ENCODE data around the gene CLCA1.
A peak's percentile ranks its signal among the peaks of the same experiment; 100 is the strongest.

Gene CLCA1

DNA sequence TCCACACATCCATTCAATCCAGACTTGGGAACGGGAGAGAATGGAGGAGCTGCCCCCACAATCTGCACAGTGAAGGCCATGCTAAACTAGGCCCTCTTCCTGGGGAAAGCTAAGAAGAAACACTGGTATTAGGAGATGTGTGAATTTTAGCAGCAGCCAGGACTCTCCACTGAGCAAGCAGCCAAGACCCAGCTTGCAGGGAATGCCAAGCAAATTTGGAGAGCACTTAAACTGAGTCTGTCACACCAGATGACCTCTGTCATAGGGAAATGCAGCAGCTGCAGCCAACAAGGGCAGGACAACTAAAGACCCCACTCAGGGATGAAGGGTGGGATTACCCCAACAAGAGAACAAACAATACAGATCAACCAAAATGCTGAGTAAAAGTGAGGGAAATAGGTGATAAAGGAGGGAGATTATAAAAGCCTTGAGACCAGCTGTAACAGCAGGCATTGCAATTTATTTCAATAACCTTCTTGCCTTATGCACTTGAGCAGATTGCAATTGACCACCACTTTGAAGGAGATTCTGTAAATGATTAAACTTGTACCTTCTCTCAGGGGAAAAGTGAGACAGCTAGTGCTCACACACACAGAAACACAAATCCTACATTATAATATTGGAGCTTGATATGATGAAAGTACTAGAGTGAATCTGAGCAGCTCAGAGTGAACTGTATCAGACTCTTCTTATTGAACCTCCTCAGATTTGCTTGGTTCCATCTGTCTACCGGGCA is 2.5 kb upstream of the CLCA1 start:
- no peak for DNase-seq

DNA sequence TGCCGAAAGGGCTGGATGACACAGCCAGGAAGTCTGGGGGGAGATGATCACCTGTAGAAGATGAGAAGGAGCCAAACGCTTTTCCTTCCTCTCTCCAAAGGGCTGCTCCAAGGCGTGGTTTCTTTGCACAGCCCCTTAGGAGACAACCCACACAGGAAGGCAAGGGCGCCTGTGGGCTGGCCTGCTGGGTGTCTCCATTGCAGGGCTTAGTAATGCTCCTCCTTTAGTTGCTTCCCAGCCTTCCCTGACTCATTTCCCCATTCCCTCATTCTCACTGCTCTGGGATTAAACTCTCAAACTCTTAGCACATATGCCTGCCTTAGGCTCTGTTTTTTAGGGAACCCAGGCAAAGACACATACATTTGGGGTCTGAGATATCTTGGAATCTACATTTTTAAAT is 1.7 kb upstream of the CLCA1 start:
- no peak for DNase-seq

DNA sequence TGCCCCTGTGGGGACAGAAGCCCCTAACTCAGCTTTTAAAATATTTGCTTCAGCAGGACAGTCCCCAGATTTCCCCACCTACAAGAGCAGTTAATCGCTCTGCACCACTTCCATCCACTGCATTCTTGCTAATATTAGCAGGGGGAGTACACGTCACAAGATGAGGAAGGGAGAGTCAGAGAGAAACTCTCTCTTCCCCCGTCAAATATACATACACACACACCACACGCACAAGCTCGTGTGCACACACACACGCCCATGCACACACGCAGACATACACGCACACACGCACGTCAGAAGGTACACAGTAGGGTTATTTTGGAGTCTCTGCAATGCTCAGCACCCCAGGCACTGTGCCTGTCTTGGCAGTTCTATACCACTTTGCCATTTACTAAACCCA is 2.1 kb downstream of the CLCA1 start:
- DNase-seq, result no peak

DNA sequence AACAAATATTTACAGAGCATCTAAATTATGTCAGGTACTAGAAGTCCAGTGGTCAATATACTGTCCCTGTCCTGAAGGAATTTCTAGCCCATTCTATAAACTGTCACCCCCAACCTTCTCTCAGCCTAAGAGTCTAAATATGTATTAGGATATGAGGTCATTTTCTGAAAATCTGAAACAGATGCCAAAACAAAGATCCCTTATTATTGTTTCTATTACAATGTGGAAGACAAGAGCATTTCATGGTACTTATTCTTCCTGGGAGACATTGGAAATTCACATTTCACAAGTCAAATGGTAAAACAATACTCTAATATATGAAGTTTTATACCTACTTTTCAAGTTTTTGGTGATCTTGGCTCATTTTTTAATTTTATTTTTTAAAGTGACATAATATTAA is 2.6 kb downstream of the CLCA1 start:
- no peak for DNase-seq

DNA sequence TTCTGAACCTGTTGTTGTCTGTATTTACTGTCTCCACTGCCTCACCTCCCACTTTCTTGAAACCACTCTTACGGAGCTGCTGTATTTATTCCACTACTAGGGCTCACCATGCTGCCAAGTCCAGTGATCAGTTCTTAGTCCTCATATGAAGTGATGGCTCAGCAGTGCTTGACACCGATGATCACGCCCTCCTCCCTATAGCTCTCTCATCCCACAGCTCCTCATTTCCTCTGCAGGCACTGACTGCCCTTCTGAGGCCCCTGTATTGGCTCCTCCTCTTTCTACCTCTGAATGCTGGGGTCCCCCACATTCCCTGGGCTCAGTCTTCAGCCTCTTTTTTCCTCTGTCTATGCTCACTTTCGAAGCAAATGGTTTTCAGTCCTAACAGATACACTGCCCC is 3.4 kb downstream of the CLCA1 start:
- DNase-seq, result no peak

DNA sequence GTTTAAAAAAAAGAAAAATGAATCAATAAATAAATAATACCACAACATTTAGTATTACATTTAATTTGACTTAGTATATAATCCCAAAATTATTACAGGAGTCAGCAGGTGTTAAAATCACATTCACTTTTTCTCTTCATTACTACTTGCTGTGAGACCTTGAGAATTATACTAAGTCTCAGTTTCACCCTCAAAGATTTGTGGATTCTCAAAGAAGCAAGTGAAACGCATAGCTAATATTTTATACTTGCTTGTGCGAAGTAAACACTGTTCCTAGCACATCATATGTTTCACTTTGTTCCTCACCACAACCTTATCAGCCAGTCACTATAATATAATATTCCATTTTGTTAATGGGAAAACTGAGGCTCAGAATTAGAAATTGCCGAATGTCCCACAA is 4.0 kb downstream of the CLCA1 start:
- DNase-seq, result no peak

DNA sequence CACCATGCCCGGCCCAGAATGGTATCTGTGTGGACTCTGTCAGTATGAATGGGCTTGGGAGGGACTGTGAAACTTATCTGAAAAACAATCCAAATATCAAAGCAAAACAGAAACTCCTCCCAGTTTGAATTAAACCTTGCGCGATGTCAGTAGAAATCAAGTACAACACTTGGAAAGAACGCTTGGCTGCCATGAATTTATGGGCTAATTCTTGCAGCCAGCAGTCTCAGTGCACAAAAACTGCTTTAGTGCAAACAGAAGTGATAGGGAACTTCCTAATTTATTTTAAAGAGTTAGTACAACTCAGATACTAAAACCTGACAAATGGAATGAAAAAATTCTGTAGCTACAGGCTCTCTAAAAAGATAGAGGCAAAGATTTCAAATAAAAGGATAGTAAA is 8.5 kb downstream of the CLCA1 start:
- DNase-seq, result no peak

DNA sequence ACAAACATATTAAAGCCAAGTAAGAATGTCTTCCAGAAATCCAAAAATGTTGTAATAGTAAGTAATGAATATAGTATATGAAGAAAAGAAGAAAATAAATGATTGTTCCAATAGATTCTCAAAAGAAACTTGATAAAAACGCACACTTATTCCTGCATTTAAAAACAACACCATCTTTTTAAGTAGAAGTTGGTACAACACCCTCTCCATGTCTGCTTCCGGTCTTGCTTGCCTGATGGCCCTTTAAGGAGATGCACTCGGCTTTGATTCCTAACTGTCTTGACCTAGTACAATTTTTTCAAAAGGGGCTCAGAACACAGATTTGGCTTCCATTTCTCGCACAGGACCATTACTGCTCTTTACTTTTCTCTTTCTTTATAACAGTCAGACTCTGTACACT is 9.0 kb downstream of the CLCA1 start:
- DNase-seq, result no peak

DNA sequence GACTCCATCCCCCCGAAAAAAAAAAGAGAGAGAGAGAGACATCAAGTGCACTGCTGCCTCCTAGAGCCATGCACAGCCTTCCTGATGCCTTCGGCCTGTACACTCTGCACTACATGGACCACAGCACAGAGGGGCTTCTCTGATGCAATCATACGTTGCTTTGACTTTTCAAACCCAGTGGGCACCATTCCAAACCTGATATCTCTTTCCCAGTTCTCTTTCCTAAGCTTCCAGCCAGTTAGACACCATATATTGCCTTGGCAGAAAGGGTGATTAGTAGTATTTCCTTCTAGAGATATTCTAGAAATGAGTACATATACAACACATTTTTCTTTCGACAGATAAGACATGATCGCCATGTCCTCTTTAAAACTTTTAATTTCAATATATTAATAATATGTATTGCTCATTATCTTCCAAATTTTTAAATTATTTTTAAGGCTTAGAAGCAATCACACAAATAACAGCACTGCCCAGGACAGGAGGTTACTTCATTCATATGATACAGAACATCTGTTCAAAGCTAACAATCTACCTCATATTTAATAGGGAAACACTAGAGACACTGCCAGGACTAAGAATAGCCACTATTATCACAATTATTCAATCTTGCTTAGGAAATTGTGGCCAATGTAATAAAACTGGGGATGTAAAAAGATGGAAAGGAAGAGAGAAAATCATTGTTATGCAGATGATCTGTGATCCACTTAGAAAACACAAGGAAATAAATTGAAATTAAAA is 9.9 kb downstream of the CLCA1 start:
- DNase-seq, result no peak

DNA sequence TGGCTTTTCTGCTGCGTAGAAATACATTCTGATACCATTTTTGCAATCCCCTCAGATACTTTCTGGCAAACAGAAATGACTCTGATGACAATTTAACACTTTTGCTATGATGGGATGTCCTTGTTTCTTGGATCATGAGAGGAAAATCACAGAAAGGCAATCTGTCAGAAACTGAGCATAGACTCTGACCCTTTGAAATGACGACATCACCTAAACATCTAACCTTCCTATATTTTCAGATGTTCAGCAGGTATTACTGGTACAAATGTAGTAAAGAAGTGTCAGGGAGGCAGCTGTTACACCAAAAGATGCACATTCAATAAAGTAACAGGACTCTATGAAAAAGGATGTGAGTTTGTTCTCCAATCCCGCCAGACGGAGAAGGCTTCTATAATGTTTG is 13.2 kb downstream of the CLCA1 start:
- DNase-seq, result no peak

DNA sequence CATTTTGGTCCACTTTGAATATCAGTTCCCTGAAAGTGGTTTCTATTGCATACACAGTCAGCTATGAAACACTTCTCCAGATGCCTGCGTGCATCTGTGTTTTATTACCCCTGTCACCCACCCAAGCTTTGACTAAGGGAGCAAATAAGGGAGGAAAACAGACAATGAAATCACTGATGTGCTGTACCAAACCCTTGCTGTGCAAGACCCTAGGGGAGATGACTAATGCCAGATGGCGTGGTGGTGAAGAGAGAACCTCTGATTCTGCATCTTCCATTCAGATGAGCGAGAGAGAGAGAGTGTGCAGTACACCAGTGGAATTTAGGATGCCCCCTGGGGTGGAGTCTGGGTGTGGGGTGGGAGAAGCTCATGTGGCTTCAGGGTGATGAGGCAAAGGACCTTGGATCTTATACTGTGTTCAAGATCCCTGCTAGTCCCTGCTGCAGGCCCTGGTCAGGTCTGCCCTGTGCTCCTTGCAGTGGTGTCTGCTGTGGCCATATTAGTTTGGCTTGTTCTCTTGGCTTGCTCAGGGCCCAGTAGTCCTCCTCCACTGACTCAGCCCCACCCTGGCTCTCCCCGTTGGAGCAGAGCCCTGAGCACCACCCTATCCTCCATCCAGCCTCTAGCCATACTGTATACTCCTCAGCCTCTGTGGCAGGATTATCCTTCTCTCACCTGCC is 18.5 kb downstream of the CLCA1 start:
- DNase-seq, result no peak

DNA sequence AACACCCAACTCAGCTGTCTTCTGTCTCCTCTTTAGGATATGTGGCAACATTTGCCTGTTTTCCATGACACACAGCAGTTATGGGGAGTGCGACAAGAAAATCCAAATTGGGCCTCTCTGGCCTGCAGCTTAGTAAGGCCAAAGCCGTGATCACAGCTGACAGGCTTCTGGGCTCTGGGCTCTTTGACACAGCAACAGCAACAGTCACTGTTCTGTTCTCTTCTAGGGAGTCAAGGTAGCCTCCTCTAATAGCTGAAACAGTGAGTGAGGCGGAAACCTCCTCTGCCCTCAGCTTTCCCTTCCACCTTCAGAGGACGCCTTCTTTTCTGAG is 19.0 kb downstream of the CLCA1 start:
- DNase-seq, result no peak

DNA sequence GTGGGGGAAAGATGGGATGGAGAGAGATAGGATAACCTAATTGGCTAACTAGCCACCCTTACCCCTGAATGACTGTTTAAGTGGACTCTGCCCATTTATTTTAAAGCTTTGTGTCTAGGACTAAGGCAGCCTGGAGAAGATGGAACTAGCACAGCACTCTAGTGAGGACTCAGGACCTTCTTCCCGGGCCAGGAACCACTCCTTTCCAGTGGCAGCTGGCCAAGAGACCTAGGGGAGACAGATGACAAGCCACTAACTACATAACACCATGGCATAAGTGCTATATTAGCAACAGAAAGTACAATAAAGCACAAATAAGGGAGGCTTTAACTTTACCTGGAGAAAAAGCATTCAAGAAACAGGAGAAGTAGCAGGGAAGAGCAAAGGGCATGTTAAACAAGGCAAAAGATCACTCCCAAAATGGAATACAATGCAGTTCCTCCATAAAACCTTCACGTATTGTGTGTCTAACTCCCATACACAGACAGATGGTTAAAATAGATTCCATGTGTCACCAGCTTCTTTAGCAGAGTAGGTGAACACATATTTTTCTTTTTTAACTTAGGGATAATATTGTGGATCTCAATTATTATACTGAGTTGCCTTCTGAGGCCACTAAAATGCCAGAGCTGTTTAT is 20.6 kb downstream of the CLCA1 start:
- no peak for DNase-seq

DNA sequence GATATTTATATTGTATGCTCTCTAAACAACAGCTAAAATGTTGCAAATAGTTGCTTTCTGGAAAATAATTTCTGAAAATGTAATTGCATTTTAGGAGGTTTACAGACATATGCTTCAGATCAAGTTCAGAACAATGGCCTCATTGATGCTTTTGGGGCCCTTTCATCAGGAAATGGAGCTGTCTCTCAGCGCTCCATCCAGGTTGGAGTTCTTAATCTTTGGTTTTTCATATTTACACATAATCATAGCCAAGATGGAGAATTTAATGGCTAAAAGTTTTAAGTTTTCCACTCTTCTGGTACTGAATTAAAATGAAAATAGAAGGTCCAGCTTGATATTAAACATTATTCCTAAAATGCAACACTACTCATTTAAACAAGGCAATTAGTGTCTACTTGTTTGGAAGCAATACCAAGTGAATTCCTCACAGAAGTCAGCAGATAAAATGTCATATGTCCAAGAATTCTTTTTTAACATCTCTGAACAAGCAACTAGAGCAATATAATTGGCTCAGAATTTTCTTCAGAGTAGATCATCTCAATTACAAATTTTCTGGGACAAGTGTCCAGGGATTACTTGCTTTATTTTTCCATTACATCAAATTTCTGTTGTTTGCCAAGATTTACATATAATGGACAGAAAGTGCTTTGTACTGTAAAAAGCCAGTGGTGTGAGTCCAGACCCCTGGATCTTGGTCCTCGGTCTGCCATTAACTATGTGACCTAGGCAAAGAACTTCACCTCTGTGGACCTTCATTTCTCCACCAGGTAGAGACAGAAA is 22.6 kb downstream of the CLCA1 start:
- no peak for DNase-seq

DNA sequence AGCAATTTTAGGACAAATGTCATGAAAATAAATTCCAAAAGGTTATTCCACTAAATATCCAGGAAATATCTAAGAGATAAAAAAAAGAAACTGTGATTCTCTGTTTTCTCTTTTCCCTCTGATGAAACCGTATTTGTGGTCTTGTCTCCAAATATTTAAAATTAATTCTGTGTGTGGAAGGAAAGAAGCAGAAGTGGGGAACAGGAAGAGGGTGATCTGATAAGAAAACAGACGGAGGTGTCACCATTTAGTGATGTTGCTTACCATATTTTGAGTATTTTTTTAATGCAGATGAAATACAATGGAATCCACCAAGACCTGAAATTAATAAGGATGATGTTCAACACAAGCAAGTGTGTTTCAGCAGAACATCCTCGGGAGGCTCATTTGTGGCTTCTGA is 29.6 kb downstream of the CLCA1 start:
- DNase-seq, result no peak

DNA sequence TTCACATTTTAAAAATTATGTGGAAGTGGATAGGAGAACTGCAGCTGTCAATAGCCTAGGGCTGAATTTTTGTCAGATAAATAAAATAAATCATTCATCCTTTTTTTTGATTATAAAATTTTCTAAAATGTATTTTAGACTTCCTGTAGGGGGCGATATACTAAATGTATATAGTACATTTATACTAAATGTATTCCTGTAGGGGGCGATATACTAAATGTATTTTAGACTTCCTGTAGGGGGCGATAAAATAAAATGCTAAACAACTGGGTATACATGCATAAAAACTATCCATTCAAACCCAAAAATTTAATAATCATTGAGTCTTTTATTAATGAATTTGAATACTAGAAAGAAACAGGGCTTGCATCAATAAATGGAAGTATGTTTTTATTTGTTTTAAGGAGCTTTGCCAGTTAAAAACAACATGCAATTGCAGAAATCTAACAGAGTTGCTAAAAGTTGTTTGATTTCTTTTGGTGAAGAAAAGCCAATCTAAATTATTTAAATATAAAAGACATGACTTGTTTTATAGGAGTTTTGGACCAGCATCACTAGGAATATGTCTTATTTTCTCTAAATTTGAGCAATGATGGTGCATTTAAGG is 31.4 kb downstream of the CLCA1 start:
- DNase-seq, result peak in 3 of 6 experiments; percentile 48 to 84 (median 73)

DNA sequence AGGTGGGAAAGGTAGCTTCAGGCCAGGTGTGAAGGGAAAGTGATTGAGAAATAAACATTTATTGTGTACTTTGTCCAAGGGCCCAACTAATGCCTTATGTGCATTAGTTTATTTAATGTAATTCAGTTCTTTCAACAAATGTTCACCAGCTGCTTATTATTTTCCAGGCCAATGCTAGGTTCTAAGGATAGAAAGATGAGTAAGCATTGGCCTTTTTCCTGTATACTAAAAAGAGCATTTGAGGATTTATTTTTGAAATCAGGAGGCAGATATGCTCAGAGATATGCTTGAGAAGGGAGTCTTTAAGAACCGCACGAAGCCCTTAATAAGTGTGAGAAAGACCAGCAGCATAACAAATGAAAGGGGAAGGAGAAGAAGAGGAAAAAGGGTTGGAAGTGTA is 32.0 kb downstream of the CLCA1 start:
- no peak for DNase-seq

DNA sequence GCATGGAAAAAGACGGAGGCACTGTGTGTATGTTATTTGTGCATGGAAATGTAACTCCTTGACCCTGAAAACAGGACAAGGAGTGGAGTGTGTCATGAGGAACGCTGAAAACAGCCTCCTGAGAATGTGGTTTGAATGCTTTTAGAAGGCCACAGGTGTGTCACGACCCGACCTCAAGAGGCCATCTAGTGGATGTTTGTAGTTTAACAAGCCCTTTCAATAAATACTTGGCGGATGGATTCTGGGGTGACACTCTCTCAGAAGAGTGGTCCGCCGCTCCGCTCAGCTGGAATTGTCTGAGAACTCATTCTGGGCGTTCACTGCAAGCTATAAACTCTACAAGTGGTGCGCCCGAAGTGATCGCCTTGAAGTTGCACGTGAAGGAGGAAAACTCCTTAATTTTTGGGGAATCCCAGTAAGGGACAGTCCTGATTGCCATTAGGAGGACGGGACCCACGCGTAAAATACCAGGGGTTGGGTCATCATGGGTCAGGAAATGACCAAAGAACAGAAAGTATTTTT is 33.5 kb downstream of the CLCA1 start:
- DNase-seq, result peak; percentile 10 to 66 (median 29)

DNA sequence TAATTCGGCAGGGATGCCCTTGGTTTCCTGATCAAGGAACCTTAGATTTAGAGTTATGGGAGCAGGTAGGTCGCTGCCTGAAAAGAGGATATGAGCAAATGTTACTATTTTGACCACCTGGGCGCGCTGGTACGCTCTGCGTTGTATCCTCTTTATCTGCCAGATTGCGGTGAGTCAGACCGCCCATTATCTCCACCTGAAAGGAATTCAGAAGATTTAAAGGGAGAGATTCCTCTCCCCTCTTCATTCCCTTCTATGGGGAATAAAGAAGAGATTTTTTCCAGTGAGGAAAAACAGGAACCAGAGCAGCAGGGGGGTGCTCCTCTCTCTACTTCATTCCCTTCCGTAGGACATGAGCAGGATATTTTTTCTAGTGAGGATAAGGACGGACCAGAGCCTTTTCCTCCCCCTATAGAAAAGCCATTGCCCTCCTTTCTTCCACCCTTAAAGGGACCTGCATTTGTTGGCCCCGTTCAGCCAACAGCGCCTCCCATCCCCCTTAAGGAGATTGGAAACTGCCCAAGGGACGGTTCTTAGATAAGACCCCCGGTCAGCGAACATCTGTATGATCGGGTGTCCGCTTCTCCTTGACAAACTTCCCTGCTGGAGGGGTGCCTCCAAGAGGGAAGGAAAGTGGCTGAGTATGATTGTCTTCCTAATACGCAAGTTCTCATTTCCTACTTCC is 34.1 kb downstream of the CLCA1 start:
- peak in 1 of 6 experiments; percentile 54 for DNase-seq

DNA sequence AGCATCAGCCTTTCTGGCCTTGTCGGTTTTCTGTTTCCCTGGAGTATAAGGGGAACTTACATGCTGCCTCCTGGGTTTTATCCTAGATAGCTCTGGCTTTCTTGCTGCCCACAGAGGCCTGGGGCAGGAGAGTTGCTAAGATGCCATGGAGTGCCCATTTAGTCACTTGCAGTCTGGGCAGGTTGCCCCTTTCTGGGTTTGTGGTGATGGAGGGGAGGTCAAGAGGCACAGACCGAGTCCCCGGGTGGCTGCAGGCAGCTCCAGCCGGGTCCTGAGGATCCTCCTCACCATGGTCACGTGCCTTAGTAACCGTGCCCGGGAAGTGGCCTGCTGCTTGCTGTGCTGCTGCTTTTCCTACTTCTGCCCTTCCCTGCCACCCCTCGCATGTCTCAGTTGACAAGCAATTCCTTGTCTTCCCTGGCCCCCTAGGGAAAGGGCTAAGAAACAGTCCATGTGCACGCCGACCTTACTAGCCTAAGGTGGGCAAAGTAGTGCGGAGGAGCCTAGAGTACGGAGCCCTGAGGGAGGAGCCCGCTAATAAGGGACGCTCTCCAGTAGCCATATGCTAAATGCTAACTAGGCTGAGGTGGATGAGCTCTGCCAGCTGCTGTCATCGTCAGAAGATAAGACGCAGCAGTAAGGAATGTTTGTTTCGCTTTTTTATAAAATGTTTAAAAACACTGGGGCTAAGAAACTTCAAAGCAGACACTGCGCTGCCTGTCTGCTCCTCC is 34.8 kb downstream of the CLCA1 start:
- no peak for DNase-seq

DNA sequence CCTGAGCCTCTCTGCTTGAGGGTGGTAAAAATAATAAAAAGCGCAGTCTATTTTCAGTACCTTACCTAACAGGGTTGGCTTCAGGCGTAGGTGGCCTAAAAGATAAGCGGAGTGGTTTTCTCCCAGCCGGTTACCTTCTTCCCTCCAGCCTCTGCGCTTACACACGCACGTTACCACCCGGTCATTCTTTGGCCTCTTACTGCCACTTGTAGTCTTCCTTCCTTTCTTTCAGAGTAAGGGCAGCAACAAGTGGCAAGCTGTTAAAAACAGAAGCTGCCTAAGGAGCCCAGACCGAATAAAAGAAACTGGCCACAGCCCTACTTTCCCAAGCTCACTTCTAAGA is 35.4 kb downstream of the CLCA1 start:
- no peak for DNase-seq

Measured in stimulated activated naive CD4-positive, alpha-beta T cell (primary cell).